NCI-H1105 treated with DMSO at 0.1 percent for 48 hours (cell line): ENCODE measurements around the gene MRPS18B.
A peak's percentile ranks its signal among the peaks of the same experiment; 100 is the strongest.

Source experiments
- DNase-seq: peaks from one replicate; lab custom pipeline; 2025; lab: John Stamatoyannopoulos, UW

MRPS18B gene

DNA sequence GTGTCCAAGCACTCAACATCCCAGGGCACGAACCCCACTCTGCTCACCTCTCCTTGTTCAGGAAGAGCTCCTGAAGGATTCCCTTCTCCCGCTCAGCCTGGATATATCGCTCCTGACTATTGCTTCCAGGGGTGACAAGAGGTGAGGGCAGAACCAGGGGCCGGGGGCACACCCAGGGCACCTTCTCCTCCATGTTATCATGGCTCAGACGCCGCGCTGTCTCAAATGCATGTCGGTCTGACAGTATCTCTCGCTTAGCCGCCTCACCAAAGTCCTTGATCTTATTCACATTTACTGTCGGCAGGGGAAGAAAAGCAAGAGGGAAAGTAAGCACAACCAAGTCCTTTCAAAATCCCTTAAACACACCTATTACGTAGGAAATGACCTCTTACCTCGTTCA is 13.7 kb upstream of the MRPS18B start:
- DNase-seq = no peak

DNA sequence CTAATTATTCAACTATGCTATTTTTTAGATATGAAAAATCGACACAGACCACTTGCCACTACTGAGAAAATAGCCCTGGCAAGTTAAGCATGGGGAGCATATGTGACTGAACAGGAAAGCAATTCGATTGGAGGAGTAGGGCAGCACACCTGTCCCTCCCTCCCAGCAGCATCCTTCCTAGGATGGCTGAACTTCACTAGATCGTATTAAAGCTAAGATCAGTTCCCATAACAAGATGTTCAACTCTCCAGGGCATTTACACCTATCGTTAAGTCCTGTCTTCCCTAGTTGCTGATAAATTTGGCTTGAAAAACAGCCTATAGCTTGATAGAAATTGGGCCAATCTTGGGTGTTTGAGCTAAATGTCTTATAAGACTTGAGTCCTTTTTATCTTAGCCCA is 7.6 kb upstream of the MRPS18B start:
- no peak for DNase-seq

DNA sequence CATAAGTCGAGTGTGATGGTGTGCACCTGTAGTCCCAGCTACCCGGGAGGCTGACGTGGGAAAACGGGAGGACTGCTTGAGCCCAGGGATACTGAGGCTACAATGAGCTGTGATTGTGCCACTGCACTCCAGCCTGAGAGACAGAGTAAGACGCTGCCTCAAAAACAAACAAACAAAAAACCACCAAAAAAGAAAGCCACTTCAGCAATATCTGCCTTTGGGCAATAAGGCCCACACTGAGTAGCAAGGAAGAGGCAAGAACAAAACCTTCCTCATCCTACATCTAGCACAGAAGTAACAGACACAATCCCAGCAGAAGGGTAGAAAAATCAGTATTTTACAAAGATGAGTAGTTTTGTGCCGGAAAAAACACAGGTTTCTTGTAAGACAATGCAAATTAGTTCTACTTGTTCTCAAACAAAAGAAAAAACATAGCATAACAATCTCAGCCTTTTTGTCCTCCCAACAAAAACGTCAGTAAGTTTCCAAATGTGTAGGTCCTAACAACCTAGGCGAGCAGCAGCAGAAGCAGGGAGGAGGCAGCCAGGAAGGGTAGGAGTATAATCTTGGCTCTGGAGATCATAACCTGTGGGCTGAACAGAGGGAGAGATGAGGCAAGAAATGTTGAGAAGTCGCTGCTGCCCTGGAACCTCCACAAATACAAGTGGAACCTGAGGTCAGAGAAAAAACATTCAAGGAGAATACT is 6.3 kb upstream of the MRPS18B start:
- DNase-seq = no peak

DNA sequence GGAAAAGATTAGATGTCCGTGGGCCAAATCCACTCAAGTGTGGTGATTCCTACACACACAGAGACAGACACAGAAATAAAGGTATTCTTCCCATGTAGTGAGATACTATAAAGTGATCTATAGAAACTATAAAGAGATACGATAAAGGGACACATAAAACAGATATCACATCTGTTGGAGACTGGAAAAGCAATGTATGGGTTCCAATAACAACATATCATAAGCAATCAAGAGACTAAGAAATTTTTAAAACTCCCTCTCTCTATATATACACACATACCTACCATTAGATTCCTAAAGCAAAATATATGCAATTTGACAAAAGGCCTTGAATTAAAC is 5.8 kb upstream of the MRPS18B start:
- DNase-seq = no peak

DNA sequence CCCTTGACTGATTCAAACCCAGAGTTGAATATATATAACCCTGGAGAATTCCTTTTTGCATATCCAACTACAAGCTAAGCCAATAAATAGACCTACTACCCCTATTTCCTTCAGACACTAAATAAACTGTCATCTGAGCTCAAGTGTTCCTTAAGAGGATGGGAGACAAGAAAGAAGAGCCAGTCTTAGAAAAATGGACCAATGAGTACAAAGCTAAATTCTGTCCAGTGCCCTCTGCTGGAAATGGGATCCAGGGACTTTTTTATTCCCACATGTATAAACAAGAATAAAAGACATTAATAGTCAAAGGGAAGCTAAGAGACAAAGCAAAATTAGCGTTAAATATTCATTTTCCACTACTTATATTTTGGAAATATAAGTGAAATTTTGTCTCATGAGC is 5.4 kb upstream of the MRPS18B start:
- DNase-seq = peak; percentile 13

DNA sequence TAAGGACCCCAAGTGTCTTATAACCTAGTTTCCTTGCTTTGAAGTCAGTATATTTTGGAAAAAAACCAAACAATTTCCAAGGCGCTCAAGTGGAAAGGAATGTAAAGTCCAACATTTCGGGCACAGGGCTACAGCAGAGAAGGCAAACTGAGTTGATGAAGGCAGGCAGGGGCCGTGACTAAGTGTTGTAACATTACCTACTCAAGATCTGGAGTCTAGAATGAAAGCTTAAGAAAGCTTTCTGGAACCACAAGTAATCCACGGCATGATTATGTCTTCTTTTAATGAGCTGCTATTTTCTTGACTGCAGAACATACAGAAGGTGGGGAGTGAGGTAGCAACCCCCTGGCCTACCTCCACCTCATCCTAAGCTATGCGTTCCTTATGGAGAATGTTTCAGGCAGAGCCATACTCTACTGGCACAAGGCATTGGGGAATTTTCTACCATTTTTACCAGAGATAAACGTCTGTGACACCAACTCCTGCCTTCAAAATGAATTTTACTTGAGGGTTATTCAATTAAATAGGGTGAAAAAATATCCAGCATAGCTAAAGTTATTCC is 4.9 kb upstream of the MRPS18B start:
- no peak for DNase-seq

DNA sequence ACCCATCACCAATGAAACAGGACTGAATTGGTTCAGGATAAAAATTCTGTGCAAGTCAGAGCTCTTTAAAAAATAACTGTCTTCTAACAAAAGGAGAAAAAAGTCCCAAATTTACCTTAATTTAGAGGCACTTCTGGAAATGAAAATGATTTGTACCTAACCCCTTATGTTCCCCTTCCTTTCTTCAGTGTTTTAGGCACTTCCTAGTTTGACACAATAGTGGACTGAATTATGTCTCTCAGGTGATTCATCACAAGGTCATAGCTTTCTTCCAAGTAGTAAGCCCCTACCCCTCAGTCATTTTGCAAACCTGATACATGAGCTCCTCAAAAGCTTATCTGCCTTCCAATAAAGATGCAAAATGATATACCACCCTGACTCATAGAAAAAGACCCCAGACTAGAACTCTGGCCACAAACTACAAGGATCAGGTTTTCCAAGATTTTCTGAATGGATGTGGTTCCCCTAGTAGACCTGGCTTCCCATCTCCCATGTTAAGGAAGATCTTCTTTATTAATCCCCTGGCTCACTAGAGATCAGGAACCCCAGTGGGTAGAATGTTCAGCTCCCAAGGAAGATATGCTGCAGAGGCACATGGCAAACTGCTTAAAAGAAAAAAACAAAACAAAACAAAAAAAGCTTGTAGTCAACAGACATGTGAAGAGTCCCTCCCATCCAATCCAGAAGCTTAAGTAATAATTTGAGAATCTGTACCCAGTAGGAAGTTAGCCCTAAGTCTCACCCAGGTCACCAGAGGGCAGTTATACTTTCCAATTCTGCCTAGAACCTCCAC is 4.2 kb upstream of the MRPS18B start:
- DNase-seq = no peak

DNA sequence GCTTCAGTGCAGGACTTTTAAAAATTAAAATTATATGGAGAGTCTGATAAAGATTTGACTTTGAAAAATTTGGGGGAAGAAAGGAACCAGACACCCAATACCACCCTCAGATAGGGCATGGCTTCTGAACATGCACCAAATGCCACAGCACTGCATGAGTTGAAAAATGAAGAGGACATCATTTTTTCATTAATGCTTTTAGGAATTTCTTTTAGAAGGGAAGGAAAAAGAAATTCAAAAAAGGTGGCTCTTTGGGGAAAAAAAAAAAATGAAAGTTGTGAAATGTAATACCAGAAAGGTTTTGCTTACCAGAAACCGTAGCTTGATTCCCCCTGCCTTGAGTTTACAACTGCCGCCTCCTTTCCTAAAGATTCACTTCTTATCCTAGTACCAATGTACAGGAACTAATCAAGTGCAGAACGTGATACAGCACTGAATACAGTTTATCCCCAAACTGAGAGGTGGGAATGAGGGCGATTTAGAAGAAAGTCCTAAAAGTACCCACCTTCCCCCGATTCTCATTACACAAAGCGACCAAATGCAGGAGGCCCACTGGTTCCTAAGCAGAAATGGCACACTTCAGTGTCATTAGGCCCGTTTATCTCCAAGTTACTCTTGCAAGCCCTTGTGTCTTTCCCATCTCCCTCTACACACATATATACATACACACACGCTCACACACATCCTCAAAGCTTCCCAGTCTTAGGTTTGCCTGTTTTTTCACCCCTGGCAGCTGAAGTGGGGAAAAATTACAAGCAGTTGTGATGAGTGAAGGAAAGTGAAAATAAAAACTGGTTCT is 3.4 kb upstream of the MRPS18B start:
- no peak for DNase-seq

DNA sequence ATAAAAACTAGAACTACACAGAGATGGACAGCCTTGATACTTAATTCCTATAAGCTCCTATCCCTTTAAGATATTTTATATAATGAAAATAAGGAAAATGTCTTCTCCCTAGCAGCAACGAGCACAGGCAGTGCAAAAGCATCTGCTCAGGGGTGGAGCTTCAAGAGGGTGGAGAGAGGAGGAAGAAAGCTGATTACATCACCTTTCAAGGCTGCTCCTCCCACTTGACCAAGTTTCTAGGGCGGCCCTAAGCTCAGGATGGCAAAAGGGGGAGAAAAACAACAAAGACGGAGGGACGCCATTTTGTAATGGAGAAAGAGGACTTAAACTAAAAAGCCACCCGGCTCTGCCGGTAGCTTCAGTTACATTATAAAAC is 2.8 kb upstream of the MRPS18B start:
- peak; percentile 98 for DNase-seq

DNA sequence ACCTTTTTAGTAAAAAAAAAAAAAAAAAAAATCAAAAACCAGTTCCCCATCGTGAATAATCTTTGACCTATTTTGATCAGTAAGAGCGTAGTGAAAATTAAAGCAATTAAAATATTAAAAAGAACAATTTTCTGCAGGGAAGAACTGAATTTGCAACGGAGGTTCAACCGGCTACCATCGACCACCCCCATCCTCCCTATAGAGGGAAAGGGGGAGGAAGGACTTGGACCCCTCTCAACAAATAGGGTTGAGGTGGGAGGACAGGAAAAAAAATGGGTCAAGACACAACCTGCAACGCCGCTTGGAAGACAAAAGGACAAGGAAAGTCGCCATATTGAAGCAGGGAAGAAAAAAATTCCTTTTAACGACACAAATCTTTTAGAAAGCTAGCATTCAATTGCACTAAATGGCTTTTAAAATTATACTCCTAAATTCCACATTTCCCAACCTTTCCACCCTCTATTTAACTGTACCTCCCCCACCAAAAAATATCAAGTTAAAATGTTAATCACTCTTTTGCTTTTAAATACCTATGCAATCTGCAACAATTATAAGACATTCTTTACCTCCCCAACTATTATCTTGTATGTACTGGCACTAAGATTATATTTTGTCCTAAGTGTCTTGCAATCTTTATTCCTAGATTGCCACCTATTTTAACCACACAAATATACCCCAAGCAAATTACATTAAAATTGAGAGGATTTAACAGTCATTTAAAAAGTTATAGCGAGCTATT is 2.3 kb upstream of the MRPS18B start:
- peak; percentile 91 for DNase-seq

DNA sequence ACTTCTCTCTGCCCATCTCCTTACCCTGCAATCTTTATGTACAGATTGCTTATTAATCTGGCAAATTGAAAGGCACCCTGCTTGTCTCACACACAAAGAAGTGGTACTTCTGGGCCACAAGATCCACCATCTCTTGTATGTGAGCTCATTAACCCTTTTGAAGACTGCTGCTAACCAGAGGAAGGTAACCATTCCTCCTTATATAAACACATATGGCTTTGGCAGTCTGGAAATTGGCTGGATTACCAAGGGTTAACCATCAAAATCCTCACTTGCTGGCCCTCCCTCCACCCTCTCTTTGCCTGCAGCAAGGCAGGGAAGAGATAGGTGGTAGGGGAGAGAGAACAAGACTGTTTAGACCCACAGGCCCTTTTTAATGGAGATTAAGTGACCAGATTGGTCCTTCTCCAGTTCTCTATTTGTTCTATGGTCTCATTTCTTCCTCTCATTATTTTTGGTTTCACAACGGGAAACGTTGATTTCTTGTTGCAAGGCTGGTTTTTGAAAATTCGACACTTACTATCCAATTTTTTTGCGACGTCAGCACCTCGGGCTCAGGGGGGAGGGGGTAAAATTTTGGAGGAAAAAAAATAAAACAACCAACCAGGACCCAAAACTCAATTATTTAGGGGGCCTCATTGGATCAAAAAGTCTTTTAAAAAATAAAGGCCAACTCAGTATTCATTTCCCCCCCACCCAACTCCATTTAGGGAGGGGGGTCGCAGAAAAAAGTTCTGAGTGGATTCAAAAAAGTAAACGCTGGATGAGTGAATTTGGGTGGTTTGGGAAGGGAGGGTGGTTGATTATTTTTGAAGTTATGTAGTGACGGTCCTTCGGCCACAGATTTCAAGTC is 1.5 kb upstream of the MRPS18B start:
- DNase-seq = peak; percentile 73

DNA sequence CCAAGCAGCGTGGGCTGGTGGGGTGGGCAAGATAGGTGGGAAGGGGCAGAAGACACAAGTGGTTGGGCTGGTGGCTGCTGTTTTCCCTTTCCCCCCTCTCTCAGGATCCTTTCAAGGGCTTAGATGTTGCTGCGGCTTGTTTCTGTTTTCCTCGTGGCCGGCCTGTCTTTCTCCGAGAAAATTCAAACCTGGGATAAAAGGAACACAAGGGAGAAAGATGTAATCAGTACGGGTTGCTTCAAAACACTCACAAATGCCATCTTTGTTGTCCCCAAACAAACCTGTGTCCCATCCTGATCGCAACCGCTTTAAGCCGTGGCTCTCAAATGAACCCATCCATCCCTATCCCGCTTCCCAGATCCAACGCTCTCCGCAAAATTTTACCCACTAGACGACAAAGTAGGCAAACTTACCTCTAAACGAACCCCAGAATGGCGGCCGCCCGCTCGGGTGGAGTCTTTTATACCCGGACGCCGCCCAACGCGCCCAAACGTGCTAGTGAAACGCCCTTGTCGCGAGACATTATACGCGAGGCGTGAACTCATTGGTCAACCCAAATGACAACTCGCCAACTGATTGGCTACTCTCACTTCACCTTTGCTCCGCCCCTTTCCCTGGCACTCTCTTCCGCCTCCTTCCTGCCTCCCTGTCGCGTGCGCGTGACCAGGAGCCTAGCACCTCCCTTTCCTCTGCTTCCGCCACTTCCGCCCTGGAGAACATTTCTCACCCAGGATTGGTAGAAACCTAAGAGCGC is 652 bp upstream of the MRPS18B start, which contains the start of gene PPP1R10:
TSS of gene PPP1R10 (minus strand) at position 433 of the 754 bp plus-strand sequence. CDS start 7,299 bp downstream, outside the sequence.
- peak; percentile 100 for DNase-seq

DNA sequence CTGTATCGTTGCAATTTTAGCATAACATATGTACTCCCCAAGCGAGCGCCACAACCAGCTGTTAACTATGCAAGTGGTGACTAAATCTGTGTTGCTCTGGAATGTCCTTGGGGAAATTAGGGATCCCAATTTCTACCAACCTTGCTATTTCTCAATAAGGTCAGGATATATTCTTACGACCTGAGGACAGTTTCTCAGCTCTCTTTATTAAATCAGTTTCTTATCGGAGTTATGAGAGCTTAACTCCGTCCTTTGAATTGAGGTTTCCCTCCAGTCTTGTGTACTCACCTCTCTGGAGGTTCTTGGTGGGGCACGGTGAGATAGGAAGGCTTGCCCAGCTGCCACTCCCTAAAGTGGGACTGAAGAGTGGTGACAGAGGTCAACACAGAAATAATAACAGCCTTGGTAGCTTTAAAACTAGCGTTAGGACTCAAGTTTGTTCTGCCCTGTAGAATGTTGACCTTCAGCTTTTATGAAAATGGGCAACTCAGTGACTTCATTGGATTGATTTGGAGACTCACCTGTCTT is 694 bp downstream of the MRPS18B start:
- no peak for DNase-seq

DNA sequence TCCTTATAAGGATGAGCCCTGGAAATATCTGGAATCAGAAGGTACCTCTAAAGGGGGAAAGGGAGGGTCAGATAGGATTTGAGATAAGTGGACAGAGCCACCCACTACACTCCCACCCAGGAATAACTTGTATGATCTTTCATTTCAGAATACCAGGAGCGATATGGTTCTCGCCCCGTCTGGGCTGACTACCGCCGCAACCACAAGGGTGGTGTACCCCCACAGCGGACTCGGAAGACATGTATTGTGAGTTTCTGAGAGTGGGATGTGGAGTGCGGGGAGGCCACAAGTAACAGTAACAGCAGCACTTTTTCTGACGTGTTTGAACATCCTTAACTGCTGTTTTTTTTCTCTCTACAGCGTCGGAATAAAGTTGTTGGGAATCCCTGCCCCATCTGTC is 1.9 kb downstream of the MRPS18B start:
- DNase-seq = no peak

DNA sequence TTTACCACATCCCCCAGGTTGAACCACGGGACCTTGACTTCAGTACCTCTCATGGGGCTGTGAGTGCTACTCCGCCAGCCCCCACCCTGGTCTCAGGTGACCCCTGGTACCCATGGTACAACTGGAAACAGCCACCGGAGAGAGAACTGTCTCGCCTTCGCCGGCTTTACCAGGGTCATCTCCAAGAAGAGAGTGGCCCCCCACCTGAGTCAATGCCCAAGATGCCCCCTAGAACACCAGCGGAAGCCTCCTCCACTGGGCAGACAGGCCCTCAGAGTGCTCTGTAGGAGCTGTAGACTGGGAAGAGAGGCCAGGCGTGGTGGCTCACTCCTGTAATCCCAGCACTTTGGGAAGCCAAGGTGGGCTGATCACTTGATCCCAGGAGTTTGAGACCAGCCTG is 7.9 kb downstream of the MRPS18B start:
- no peak for DNase-seq

DNA sequence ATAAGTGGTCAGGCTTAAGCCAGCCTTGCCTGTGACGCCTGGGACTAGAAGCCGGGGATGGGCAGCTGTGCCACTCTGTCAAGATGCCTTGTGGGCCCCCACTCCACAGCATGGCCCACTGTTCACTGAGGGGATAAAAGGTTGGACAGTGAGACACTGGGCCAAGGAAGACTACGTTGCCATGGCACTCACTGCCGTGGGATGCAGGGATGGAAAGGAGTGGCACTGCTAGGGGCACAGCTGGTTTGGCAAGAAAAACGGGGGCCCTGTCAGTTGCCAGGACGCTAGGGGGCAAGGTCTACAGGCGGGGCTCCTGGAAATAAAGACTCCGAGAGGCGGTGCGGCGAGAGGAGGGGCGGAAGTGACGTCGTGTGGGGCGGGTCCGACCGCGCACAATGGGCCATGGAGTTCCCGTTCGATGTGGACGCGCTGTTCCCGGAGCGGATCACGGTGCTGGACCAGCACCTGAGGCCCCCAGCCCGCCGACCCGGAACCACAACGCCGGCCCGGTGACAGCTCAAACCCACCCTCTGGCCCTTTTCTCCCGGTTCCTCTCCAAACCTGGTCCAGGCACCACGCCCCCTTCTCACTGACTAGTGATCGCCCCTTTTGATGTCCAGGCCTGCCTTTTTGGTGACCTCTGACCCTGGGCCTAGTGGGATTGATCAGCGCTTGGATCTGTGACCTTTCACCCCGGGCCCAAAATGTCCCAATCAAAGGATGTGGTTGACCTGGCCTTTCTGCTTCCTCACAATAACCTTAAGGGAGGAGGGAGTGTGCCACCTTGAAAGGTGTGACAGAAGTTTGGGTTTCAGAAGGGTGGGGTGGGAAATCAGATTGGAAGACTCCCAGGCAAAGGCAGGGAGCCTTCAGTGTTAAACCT is 9.1 kb downstream of the MRPS18B start, which contains the start of gene ATAT1:
TSS of gene ATAT1 (plus strand) at position 391 of the 883 bp plus-strand sequence.
- DNase-seq = peak; percentile 82

DNA sequence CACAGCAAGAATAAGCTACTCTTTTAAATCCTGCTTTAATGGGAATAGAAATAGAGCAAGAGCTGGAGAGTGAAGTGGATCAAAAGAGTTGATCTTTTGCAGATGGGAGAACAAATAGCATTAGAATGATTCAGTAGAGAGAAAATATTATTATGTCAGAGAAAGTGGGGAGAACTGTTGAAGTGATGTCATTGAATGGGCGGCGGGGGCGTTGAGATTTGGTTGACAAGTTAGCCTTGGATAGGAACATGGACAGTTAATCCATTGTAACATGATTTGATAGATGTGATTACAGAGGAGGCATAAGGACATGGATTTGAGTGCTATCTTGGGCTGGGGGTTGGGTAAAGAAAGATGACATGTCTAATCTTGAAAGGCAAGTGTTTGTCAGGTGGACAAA is 18.2 kb downstream of the MRPS18B start:
- DNase-seq = no peak

DNA sequence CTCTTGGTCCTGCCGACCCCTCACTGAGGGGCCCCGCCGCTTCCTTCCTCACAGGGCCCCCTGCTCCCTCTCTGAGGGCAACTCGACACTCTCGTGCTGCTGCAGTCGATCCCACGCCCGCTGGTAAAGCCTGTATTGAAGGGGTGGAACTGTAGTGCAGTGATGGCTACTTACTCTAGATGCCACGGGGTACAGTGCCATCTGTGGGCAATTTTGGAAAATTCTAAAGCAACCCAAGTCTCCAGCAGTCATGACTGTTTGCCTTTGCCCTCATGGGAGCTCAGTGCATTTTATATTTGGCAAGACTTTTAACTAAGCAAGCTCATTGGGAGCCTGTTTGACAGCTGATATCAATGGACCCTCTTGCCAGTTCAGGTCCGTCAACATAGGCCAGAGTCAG is 22.8 kb downstream of the MRPS18B start:
- DNase-seq = no peak

DNA sequence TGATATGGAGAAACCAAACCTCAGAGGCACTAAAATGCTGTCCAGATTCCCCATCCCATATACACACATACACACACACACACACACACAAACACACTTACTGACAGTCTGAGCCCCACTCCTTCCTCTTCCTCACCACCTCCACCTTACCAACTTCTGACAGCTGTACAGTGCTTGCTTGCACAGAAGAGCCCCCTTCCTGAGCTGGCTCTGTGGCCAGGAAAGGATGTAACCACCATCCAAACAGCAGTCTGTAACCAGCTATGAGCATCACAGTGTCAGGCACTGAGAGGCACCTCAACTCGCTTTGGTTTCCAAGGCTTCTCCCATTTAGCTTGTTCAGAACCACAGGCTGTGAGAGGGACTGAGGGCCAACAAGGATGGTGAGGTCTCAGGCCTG is 23.4 kb downstream of the MRPS18B start:
- no peak for DNase-seq
